Upper lobe of left lung (tissue), 4 donors: ENCODE results near the gene RAP1GAP.

ENCODE experiments used
- EP300 ChIP-seq, 4 donors: sonication (generic); formaldehyde crosslinking; IDR thresholded peaks; one replicate each; pipeline ENCODE4 v1.5.1; 2017; ENCODE audit warnings: antibody characterized with exemption in 4 of 4, control low read depth in 2 of 4
- POLR2A ChIP-seq, 4 donors: fragments of 450-650 bp; IDR thresholded peaks; one replicate each; pipeline ENCODE4 v1.5.1; 2016 to 2017; ENCODE audit warnings: antibody characterized with exemption in 4 of 4, mild to moderate bottlenecking in 2 of 4
- POLR2AphosphoS5 ChIP-seq, 2 donors: sonication (generic); formaldehyde crosslinking; IDR thresholded peaks; one replicate each; pipeline ENCODE4 v1.5.1; 2017; ENCODE audit warnings: antibody characterized with exemption in 2 of 2
- TF ChIP-seq, protein P1 (sequence below), 6 experiments: fragments of 450-650 bp in 4 of 6; fragments of 200-600 bp in 2 of 6; sonication (generic) in 2 of 6; IDR thresholded peaks; one replicate each; pipeline ENCODE4 v1.5.1; 2016 to 2019; ENCODE audit warnings: antibody characterized with exemption in 6 of 6

DNA sequence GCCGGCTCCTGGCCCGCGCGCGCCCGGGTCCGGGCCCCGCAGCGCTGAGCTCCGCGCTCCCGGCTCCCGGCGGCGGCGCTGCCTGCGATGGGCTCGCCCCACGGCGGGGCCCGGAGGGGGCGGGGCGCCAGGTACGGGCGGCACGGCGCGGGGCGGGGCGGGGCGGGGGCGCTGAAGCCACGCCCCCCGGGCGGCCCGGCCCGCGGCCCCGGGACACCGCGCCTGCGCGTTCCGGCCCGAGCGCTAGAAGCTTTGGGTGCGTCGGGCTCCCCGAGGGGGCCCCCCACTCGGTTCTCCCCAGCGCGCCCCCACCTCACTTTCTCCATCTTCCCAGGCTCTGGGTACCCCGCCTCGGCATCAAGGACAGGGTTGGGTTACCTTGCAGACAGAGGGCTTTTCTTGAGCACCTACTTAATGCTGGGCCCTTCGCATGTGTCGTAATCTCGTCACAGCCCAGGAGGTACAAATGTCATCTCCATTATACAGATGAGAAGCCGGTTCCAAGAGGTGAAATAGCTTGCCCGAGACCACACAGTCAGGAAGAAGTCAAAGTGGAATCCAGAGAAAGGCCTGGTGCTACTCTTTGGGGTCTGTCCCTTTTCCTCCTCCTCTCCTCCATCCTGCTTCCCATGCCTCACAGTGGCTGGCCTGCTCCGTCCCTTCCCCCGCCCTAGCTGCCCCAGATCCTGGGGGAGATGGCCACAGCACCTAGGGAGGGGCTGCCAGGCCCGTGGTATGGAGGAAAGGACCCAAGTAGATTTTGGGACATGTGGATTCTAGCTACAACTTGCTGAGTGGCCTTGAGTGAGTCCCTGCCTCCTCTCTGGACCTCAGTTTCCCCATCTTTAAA is 46.5 kb downstream of the RAP1GAP start:
- TF ChIP-seq POLR2A (IDR thresholded peaks at IDR 0.05) (peak in 1 of 4 donors; percentile 40), POLR2AphosphoS5 (IDR thresholded peaks at IDR 0.05) (no peak), EP300 (IDR thresholded peaks at IDR 0.05) (no peak)
- TF ChIP-seq, protein P1, sequence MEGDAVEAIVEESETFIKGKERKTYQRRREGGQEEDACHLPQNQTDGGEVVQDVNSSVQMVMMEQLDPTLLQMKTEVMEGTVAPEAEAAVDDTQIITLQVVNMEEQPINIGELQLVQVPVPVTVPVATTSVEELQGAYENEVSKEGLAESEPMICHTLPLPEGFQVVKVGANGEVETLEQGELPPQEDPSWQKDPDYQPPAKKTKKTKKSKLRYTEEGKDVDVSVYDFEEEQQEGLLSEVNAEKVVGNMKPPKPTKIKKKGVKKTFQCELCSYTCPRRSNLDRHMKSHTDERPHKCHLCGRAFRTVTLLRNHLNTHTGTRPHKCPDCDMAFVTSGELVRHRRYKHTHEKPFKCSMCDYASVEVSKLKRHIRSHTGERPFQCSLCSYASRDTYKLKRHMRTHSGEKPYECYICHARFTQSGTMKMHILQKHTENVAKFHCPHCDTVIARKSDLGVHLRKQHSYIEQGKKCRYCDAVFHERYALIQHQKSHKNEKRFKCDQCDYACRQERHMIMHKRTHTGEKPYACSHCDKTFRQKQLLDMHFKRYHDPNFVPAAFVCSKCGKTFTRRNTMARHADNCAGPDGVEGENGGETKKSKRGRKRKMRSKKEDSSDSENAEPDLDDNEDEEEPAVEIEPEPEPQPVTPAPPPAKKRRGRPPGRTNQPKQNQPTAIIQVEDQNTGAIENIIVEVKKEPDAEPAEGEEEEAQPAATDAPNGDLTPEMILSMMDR (IDR thresholded peaks at IDR 0.05): no peak
